OCI-M2 (cell line): ENCODE data around the gene CREB5.

Experiments used
- DNase-seq: peaks from one replicate; lab custom pipeline; 2025; ENCODE audit not compliant: unreplicated experiment; lab: John Stamatoyannopoulos, UW

Gene CREB5

DNA sequence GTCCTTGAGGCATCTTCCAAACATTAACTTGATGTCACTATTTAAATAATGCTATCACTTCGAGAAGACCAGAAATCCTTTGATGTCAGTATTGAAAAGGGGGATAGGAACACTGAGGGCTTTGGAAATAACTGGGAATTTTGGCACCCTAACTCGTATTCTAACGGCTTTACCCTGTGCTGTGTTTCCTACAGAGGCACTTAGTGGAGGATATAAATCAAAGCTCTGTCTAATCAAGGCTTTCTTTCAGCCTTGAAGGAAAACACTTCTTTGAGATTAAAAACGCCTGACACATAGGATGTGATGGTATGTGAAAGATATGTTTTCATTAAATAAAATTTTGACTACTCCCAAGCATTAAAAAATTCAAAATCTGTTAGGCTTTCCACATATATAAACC is 62.3 kb downstream of the CREB5 start:
- DNase-seq, result no peak

DNA sequence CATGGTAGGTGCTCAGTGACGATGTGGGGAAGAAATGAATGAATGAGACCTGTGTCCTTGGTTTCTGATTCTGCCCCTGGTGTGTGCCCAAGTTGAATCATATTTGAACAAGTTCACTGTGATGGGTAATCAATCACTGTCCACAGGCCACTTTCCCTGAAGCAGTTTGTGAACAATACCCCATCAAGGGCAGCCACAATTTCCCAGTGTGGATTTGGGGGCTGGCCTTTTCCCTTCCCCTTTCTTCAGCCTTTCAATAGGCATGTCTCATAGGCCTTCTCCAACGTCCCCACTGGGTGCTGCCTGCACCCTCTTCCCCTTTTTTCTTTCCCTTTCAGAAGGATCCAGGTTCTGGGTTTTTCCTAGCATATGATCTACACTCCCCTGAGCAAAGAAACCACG is 64.7 kb downstream of the CREB5 start:
- DNase-seq, result no peak

DNA sequence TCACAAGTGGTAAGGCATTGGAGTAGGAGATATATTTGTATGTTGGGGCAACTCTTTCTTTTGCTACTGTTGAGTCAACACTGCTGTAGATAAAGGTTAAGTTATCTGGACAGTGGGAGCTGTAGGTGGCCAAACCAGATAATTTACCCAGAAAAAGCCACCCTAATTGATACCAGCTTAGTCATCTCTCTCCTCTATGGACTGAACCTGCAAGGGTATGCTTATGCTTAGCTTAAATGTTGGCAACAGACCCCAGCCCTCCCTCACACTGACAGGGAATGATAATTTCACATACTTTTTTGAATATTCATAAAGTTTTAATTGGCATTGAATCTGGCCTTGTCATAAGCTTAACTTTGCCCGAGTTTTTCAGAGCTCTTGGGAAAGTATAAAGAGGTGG is 66.3 kb downstream of the CREB5 start:
- DNase-seq, result no peak

DNA sequence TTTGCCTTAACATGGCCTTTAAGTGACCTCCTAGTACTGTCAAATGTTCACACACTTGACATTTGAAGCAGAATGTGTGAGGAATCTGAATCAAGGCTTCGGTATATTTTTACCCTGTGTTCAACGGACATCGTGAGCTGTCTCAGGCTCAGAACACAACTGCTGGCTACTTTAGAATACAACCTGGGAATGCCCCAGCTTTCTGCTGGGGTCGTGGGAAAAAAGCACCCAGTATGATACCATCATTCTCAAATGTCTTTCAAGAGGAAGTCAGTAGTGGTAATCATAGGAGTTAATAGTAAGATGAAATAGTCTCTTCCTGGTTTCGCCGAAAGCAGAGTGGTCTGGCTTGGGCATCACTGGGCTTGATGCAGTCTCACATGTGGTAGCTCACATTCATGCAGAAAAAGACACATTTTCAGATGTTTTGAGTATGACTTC is 67.2 kb downstream of the CREB5 start:
- no peak for DNase-seq

- DNase-seq, result no peak
These were observed 68.3 kb downstream of the CREB5 start for GRCh38 chr7:28480595-28480994.

- no peak for DNase-seq
These were observed 69.0 kb downstream of the CREB5 start for GRCh38 chr7:28481091-28481926.

DNA sequence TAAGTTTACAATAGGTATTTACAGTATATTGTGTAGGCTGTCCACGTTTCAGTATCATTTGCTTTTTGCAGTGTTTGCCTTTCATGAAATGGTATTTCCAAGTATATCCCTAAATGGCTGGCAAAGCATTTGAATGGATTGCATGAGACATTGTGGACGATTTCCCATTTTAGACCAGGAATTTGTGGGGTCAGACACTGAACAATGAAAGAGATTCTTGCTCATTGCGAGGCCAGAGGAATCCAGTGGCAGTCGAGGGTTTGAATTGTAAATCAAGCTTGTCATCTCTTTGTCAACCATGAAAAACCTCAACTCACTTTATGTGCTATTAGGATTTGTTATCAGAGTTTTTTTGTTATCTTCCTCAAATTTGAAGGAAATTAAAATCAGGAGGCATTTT is 70.8 kb downstream of the CREB5 start:
- DNase-seq, result no peak

DNA sequence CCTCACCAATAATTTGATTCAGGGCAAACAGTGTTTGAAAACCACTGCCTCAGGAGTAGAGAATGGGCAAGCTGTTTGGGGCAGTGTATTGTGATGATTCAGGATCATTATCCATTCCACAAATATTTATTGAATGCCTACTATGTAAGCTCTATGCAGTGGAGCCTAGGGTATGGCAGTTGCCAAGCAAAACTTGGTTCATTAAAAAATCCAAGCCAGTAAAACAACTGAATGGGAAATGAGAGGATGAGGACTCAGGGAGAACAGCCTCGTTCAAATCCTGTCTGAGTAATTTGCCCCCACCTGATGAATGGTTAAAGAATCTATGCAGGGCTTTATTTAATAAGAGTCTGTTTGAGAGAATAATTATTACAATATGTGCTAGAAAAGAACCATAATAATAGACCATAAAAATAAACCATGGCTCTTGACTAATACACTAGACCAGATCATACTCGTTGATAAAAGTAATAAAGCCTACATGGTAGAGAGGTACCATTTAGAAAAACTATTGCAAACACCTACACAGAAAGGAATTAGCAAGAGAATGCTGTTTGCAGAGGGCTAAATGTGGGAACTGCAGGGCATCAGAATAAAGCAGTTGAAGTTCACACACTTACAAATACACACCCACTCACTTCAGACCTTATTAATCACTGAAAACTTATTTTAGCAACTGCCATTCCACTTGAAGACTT is 71.7 kb downstream of the CREB5 start:
- DNase-seq, result no peak

DNA sequence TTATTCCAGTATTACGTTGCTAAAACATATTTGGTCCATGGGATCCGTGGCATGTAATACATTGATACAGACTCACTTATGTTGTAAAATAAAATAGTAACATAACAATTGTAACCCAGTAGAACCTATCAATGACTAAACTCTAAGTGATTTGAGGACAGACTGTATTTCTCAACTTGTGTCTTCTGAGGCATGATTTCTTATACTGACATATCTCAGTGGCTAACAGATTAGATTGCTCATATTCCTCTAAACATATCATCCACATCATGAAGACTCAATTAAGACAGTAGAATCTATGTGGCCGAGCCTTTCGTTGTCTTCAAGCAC is 72.3 kb downstream of the CREB5 start:
- no peak for DNase-seq

GRCh38 chr7:28487487-28487886 is 75.2 kb downstream of the CREB5 start:
- no peak for DNase-seq

- no peak for DNase-seq
These were observed 75.9 kb downstream of the CREB5 start for GRCh38 chr7:28488061-28488791.

GRCh38 chr7:28490831-28491230 is 78.5 kb downstream of the CREB5 start:
- DNase-seq, result no peak

GRCh38 chr7:28493477-28493876 is 81.2 kb downstream of the CREB5 start:
- DNase-seq, result no peak

DNA sequence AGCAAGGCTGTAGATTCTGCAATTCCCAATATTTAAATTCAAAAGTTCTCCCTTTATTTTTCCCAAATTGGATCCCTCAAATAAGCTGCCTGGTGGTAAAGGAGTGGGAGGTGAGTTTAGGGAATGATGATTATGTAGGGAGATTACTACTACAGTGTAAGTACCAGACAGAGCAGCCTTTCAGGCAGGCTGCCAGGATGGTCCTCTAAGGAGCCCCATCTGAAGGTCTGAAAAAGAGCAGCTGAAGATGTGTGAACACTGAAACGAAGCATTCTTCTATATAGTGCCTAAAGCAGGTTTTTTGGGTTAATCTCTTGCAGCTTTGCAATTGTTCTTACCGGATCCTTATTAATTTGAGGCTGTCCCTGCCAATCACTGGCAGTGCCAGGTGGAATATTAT is 84.7 kb downstream of the CREB5 start:
- no peak for DNase-seq

- DNase-seq, result no peak
These were observed 86.3 kb downstream of the CREB5 start for GRCh38 chr7:28498636-28499035.

- no peak for DNase-seq
These were observed 87.8 kb downstream of the CREB5 start for GRCh38 chr7:28500138-28500537.

GRCh38 chr7:28502408-28502807 is 90.1 kb downstream of the CREB5 start:
- DNase-seq, result no peak

DNA sequence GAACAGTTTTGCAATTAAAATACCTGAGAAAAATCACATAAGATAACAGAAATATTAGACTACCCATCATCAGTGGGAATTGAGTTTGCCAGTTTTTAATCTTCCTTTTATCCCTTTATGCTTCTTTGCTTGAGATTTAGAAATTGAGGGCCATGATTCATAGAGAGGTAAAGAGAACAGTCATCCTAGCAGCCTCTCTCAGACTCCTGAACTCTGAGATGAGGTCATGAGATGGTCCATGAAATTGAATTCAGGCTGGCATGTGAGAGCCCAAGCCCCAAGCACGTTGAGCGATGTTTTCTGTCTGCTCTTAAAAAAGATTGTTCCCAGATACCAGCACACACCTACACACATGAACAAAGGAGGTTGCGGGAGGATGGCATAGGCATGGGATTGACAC is 91.1 kb downstream of the CREB5 start:
- no peak for DNase-seq

GRCh38 chr7:28505014-28505413 is 92.7 kb downstream of the CREB5 start:
- no peak for DNase-seq

- DNase-seq, result no peak
These were observed 93.5 kb downstream of the CREB5 start for GRCh38 chr7:28505867-28506266.

DNA sequence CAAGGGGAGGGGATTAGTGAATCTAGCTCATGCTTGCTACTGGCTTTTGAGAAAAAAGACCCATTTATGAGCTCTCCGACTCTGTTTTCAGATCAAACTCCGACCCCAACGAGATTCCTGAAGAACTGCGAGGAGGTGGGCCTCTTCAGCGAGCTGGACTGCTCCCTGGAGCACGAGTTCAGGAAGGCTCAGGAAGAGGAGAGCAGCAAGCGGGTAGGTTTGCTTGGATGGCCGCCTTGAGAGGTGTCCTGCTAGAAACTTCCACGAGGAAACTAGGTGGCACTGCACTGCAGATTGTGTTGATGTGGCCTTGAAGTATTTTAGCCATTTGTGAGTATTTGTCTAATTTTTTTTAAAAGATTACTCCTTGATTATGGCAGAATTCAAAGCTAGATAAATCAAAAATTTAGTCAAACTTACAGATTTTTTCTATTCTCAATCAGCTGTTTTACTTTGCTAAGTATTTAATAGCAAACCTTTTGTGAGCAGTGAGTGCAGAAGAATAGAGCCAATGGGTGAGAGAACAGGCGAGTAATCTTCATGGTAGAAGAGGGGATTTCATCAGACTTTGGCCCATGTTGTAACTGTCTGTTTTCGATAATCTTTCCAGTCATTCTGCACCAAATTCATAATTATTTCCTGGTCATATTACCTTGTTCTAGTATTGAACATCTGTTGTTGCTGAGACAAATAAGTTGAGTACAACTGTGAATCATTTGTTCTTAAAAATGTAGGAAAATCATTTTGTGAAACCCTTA is 95.4 kb downstream of the CREB5 start:
- DNase-seq, result no peak
